Naive B cell (primary cell): ENCODE results near the gene SSBP4. TPM values are rescaled to one million over a fixed set of nuclear protein-coding genes. Genes with fewer than 3 reads are reported as not detected.

Source experiments
- ATAC-seq, 2 donors: fragments of 150-1000 bp; cut with Tn5 transposase; 2 replicates each; pipeline ENCODE4 v1.10.0; 2021; ENCODE audit warnings: low read depth in 2 of 2, mild to moderate bottlenecking in 2 of 2, moderate library complexity in 2 of 2
- DNase-seq: peaks from one replicate; pipeline ENCODE4 v3.0.0; 2022
- H3K27ac Mint-ChIP-seq, 6 donors: one replicate each; pipeline ENCODE4 v1.8.0; 2020 to 2022; ENCODE audit warnings: mild to moderate bottlenecking in 6 of 6, mixed read lengths in 6 of 6, moderate library complexity in 5 of 6, inconsistent platforms in 2 of 6
- H3K27me3 Mint-ChIP-seq, 3 donors: one replicate each; pipeline ENCODE4 v1.8.0; 2021 to 2022; ENCODE audit warnings: mixed read lengths in 3 of 3, mild to moderate bottlenecking in 1 of 3
- H3K36me3 Mint-ChIP-seq, 2 donors: one replicate each; pipeline ENCODE4 v1.8.0; 2020 to 2022; ENCODE audit warnings: mixed read lengths in 2 of 2, inconsistent platforms in 1 of 2, mild to moderate bottlenecking in 1 of 2
- H3K4me1 Mint-ChIP-seq, 3 donors: one replicate each; pipeline ENCODE4 v1.8.0; 2020 to 2022; ENCODE audit warnings: mixed read lengths in 3 of 3, inconsistent platforms in 1 of 3, mild to moderate bottlenecking in 1 of 3, moderate library complexity in 1 of 3
- H3K4me3 Mint-ChIP-seq, 8 donors: one replicate each; pipeline ENCODE4 v1.8.0; 2020 to 2022; ENCODE audit warnings: mild to moderate bottlenecking in 8 of 8, mixed read lengths in 8 of 8, moderate library complexity in 8 of 8, inconsistent platforms in 2 of 8
- H3K9me3 Mint-ChIP-seq, 7 donors: one replicate each; pipeline ENCODE4 v1.8.0; 2020 to 2022; ENCODE audit warnings: mixed read lengths in 7 of 7, mild to moderate bottlenecking in 5 of 7, inconsistent platforms in 2 of 7, moderate library complexity in 1 of 7
- polyA plus RNA-seq, 6 donors: library from polyadenylated mRNA; unstranded; fragments of 300-500 nt; fragmentation: Illumina TruSeq; gene quantifications; one replicate each; pipeline ENCODE4 v1.2.3, GENCODE V29; 2021; ENCODE audit warnings: low read depth in 6 of 6

SSBP4 gene
- polyA plus RNA-seq, 6 donors from 2014 or later: 54.7 to 78.0 (median 61.8) TPM

DNA sequence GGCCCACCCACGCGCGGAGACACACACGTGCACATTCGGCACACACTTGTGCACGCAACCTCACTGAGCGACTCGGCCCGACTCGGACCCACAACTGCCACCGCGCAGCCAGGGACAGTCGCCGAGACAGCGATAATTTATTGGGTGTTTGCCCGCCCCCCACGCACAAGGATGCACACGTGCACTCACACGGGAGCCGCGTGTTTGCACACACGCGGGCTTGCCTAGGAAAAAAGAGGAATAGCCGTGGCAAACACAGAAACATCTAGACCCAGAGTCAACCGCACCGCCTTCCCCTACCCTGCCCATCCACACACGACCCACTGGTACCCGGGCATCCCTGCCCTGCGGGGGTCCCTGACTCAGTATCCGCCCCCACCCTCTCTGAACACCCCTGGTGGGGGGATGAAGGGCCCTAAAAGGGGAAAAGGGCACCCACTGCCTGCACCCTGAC is 1.1 kb upstream of the SSBP4 start:
- H3K27me3 Mint-ChIP-seq: peaks cover 32 to 61% (median 47%) of the 10 kb centered on the region in 3 donors
- H3K27ac Mint-ChIP-seq: peak overlapping the region in 2 of 6 donors; percentile 73 to 80
- DNase-seq (no peak), ATAC-seq (no peak)
- H3K4me1 Mint-ChIP-seq: peaks cover 48 to 70% (median 65%) of the 10 kb centered on the region in 3 donors
- H3K4me3 Mint-ChIP-seq: peak overlapping the region; percentile 66 to 90 (median 86)
- no peaks in the 10 kb centered on the region for H3K9me3 Mint-ChIP-seq
- no peaks in the 10 kb centered on the region for H3K36me3 Mint-ChIP-seq

DNA sequence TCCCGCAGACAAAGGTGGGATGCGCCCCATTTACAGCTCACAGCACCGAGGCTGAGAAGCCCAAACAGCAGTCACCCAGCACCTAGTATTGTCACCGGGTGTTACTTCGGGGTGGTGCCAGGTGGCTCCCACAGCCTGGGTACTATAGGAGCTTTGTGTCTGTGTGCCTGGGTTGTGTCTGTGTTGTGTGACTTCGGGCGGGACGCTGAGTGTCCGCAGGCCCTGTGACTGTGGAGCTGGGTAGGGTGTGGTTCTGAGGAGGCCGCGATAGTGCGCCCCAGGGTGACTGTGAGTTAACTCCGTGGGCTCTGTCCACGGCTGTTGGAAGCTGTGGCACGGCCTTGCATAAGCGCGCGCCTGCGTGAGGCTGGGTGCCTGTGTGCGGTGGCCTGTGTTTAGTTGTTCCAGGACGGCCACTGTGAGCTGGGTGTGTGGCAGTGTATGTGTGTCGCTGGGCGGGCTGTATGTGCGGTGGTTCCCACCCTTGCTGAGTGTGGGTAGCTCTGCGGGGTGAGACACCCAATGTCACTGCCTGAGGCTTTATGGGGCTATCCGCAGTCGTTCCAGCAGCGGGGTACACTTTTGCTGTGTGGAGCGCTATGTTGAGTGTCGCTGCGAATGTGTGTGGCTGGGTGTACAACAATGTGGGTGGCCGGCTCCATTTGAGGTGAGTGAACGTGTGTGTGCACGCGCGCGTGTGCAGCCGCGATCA is 559 bp upstream of the SSBP4 start:
- peaks cover 32 to 55% (median 45%) of the 10 kb centered on the region in 3 donors for H3K27me3 Mint-ChIP-seq
- no peak for DNase-seq
- ATAC-seq: peak; percentile 15 to 16
- H3K4me1 Mint-ChIP-seq: peaks cover 49 to 74% (median 68%) of the 10 kb centered on the region in 3 donors
- H3K9me3 Mint-ChIP-seq: no peaks in the 10 kb centered on the region
- H3K36me3 Mint-ChIP-seq: no peaks in the 10 kb centered on the region
- H3K4me3 Mint-ChIP-seq: peak overlapping the region; percentile 66 to 91 (median 86)
- H3K27ac Mint-ChIP-seq: peak overlapping the region in 5 of 6 donors; percentile 43 to 80 (median 73)

DNA sequence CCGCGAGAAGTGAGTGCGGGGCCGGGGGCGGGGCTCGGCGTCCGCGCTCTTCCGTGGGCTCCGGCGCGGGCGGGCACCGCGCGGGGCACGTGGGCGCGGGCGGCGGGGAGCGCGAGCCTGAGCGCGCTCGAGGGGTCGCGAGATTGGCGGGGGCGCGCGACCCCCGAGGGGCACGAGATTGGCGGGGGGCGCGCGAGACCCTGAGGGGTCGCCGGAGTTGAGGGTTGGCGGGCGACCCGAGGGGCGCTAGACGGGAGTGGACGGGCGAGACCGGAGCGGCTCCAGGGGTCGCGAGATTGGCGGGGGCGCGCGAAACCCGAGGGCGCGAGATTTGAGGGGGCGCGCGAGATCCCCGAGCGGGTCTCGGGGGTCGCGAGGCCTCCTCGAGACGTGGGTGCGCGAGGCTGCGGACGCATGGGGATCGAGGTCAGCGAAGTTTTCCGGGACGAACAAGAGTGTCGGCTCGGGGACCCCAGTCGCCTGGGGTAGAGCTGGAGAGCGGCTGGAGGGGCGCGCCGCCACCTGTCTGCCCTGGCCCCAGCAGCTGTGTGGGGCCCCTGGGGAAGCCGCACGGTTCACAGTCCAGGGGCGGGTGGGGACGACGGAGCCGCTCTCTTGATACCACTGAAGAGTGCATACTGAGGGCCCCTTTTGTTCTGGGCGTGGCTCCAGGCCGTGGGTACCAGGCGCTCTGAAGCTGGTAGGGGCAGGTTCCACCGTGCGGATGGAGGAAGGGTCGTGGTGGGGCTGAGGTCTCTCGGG is 682 bp downstream of the SSBP4 start:
- Mint-ChIP-seq H3K27ac (peak overlapping the region in 3 of 6 donors; percentile 11 to 77 (median 13)), H3K4me1 (peaks cover 52 to 74% (median 66%) of the 10 kb centered on the region in 3 donors), H3K4me3 (peak overlapping the region; percentile 66 to 89 (median 83)), H3K36me3 (no peaks in the 10 kb centered on the region), H3K27me3 (peaks cover 22 to 44% (median 33%) of the 10 kb centered on the region in 3 donors), H3K9me3 (no peaks in the 10 kb centered on the region)
- ATAC-seq (peak; percentile 32 to 41), DNase-seq (no peak)

DNA sequence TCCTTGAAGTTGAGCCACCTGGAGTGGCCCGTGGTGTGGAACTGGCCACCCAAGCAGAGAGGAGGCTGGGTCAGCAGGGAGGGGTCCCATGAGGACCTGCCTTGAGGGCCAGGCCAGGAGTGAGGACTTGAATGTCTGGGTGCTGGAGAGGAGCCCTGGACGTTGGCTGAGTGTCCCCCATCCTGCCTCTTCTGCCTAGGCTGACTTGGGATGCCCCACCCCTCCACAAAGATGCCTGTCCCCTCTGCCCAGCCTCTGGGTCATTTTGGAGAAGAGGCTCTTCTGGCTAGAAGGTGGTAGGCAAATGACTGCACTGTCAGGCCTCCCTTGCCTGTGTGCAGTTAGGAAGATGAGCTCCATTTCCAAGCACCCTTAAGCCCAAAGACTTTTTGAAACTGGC is 1.7 kb downstream of the SSBP4 start:
- Mint-ChIP-seq H3K9me3 (no peaks in the 10 kb centered on the region), H3K36me3 (no peaks in the 10 kb centered on the region), H3K4me1 (peaks cover 54 to 72% (median 63%) of the 10 kb centered on the region in 3 donors), H3K4me3 (peak overlapping the region; percentile 25 to 89 (median 79)), H3K27ac (peak overlapping the region in 2 of 6 donors; percentile 59 to 76), H3K27me3 (peaks cover 22 to 35% (median 24%) of the 10 kb centered on the region in 3 donors)
- no peak for DNase-seq
- ATAC-seq: no peak

DNA sequence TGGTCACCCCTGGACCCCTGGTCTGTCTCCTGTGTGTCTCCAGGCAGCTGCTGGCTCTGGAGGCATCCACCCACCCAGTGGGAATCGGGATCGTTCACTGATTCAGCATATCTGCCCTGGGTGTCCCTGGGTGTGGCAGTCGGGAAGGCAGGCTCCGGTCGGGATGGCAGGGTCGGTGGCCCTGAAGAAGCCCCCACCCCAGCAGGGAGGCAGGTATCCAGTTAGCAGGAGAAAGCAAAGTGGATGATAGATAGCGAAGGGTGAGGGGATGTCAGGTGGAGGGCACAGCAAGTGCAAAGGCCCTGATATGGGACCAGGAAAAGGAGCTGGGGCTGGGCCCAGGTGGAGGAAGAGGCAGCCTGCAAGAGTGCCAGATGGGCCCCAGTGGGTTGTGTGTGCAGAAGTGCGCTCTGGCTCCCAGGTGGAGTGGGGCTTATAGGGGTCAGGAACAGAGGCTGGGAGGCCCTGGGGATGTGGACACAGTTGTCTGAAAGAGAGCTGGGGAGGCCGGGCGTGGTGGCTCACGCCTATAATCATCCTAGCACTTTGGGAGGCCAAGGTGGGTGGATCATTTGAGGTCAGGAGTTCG is 2.3 kb downstream of the SSBP4 start:
- peak overlapping the region in 6 of 8 donors; percentile 12 to 84 (median 36) for H3K4me3 Mint-ChIP-seq
- DNase-seq (no peak), ATAC-seq (no peak)
- H3K27me3 Mint-ChIP-seq: peaks cover 18 to 30% (median 19%) of the 10 kb centered on the region in 3 donors
- H3K36me3 Mint-ChIP-seq: no peaks in the 10 kb centered on the region
- no peaks in the 10 kb centered on the region for H3K9me3 Mint-ChIP-seq
- peaks cover 50 to 71% (median 60%) of the 10 kb centered on the region in 3 donors for H3K4me1 Mint-ChIP-seq
- H3K27ac Mint-ChIP-seq: peak overlapping the region in 4 of 6 donors; percentile 38 to 83 (median 53)

DNA sequence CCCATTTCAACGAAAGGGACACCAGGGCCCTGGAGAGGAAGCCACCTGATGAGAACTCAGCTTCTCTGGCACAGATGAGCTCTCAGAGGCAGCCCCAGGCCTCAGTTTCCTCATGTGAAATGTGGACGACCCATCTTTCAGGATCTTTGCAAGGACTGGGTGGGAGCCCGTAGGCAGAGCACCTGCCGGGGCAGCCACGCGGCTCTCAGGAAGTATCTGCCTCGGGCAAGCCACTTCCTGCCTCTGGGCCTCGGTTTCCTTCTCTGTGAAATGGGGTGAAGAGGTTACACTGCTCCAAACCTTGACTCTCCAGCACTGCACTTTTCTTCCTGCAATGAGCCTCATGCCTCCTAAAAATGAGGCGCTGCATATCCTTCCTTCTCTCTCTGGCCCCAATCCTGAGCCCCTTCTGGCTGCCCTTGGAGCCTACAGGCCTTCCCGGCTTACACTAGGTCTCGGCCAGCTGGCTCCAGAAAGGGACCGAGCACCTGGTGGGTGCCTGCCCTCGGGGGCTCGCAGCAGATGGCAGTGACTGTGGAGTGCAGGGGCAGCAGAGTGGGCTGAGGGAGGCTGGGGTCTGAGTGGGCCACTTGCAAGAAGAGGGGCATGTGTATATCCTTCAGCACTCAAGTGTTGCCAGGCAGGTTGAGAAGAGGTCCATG is 3.5 kb downstream of the SSBP4 start:
- Mint-ChIP-seq H3K27me3 (peaks cover 9 to 20% (median 10%) of the 10 kb centered on the region in 3 donors), H3K9me3 (no peaks in the 10 kb centered on the region), H3K4me1 (peaks cover 41 to 60% (median 53%) of the 10 kb centered on the region in 3 donors), H3K36me3 (no peaks in the 10 kb centered on the region), H3K4me3 (peak overlapping the region in 3 of 8 donors; percentile 21 to 78 (median 64)), H3K27ac (peak overlapping the region in 2 of 6 donors; percentile 28 to 72)
- ATAC-seq: no peak
- DNase-seq: no peak

DNA sequence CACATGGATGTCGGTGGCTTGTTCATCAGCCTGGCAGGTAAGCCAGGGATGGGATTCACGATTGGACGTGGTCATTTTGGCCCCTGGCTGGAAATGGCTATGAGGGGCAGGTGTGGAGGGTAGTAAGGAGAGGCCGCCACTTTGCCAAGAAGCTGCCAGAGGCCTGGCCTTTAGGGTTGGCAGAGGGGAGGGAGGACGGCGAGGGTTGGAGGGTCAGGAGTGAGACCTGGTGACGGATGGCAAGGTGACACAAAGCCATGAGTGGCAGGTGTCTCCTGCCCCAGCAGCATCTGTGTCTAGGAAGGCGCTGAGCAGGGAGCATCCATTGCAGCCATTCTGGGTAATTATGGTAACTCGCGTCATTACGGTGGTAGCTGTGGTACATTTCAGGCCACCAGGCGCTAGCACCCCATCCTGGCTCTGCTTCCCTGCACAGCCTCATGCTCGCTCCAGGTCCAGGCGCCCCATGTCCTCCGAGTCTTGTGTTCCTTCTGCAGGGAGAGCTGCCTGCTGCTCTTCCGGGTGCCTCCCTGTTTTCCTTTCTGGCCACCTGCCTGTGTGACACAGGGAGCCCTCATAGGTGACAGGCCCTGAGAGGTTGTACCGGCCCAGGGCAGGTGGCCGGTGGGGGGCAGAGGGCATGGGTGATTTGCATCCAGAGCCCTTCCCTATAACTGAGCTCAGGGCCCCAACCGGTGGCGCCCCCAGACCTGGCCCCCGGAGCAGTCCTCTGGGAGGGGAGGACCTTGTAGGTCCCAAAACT is 4.2 kb downstream of the SSBP4 start:
- Mint-ChIP-seq H3K27me3 (peaks cover 1 to 13% (median 5%) of the 10 kb centered on the region in 3 donors), H3K4me1 (peaks cover 35 to 53% (median 45%) of the 10 kb centered on the region in 3 donors)

DNA sequence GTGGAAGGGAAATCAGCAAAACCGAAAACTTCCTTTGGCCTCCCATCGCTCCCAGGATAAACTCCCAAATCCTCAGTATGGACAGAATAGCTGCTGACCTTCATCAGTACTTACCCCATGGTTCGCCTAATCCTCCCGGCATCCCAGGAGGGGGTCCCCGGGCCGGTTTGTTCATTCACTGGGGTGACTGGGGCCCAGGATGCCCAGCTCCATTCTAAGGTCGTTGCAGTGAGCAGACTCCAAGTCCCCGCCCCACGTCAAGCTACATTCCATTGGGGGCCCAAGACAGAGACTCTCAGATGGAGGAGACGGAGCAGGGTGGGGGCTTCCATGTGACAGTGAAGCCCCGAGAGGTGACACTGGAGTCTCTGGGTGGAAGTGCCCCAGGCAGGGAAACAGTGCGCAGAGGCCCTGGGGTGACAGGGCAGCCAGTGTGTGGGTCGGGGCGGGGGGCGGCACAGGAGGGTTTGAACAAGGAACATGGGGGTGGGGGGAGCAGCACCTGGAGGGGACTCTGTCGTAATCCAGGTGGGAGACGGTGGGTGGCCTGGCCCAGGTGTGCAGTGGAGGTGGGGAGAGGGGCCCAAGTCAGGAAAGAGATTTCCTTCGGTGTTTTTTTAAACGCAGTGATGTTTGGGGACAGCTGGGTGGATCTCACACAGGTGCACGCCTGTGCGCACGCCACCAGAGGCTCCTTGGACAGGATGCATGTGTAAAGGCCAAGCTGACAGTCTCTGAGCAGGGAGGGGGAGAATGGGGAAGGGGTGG is 5.1 kb downstream of the SSBP4 start:
- ATAC-seq: no peak

More for the DNA sequence above, 4.2 kb downstream of the SSBP4 start:
- no peak for ATAC-seq
- no peak for DNase-seq
- Mint-ChIP-seq H3K9me3 (no peaks in the 10 kb centered on the region), H3K36me3 (no peaks in the 10 kb centered on the region), H3K27ac (peak overlapping the region in 2 of 6 donors; percentile 28 to 72), H3K4me3 (peak overlapping the region in 2 of 8 donors; percentile 6 to 21)

DNA sequence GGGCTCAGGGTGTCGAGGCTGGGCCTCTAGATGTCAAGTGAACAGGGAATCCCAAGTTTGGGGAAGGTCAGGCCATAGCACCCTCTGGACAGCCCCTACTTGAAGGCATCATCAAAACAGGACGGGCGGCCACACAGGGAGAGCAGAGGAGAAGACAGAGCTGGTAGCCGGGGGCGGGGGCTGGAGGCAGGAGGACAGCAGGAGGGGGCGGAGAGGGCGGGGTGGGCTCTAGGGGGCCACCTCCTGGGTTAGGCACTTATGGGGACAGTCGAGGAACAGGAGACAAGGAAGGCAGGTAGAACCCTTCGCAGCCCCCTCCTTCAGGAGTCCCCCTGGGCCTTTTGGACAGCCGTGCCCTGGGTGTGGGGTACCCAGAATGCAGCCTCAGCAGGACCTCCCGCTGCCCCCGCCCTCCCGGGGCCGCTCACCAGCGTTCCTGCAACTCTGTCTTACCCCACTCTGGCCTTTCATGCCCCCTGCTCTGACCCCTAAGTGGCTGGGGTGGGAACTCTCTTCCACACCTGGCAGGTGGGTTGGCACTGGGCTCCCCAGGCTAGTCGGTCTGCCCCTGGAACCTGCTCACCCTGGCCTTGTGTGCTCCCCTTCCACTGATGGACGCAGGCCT is 5.8 kb downstream of the SSBP4 start:
- H3K4me1 Mint-ChIP-seq: peaks cover 32 to 52% (median 45%) of the 10 kb centered on the region in 3 donors
- H3K9me3 Mint-ChIP-seq: no peaks in the 10 kb centered on the region
- ATAC-seq (no peak), DNase-seq (no peak)
- H3K36me3 Mint-ChIP-seq: no peaks in the 10 kb centered on the region
- peak overlapping the region in 1 of 6 donors; percentile 59 for H3K27ac Mint-ChIP-seq
- peaks cover 0 to 5% (median 0%) of the 10 kb centered on the region in 3 donors for H3K27me3 Mint-ChIP-seq
- H3K4me3 Mint-ChIP-seq: no peak overlapping the region

More for the DNA sequence above, 5.1 kb downstream of the SSBP4 start:
- Mint-ChIP-seq H3K4me1 (peaks cover 33 to 48% (median 40%) of the 10 kb centered on the region in 3 donors), H3K27ac (peak overlapping the region in 2 of 6 donors; percentile 59 to 60), H3K4me3 (no peak overlapping the region), H3K9me3 (no peaks in the 10 kb centered on the region), H3K27me3 (peaks cover 0 to 6% (median 0%) of the 10 kb centered on the region in 3 donors), H3K36me3 (no peaks in the 10 kb centered on the region)
- no peak for DNase-seq

DNA sequence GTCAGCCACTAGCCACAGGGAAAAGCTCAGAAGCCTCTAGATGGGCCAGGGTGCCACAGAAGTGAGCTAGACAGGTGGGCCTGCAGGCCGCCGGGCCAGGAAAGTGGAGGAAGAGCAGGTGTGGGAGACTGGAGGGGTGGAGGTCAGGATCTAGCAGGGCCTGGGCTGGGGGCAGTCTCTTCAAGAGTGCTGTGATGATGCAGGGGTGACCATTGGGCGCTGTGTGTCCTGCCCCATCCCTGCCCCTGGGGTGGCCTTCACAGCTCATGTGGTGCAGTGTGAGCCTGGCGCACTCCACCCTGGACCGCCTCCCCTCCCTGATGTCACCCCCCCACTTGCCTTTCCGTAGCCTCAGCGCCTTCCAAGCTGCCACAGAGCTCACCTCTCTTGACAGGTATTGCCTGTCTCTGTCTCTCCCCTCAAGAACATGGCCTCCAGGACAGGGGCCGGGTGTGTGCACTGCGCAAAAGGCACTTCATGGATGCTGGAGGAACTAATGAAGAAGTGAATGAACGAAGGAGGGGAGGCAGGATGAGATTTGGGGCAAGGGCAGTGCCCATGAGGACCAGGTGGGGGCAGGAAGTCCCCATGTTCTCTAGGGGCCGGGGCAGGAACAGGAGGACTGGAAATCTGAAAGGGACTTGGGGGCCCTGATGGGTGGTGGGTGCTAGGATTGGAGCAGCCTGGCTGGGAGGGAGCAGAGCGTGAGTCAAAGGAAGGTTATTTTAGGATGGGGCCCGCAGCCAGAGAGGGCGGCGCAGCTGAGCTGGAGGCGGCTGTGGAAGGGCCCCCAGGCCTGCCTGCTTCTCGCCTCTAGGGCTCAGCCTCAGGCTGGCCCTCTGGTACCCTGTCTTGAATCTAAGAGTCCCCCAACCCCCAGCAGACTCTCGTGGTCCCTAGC is 6.6 kb downstream of the SSBP4 start:
- H3K27me3 Mint-ChIP-seq: no peaks in the 10 kb centered on the region
- H3K27ac Mint-ChIP-seq: peak overlapping the region in 4 of 6 donors; percentile 3 to 73 (median 26)
- H3K36me3 Mint-ChIP-seq: no peaks in the 10 kb centered on the region
- peaks cover 28 to 51% (median 41%) of the 10 kb centered on the region in 3 donors for H3K4me1 Mint-ChIP-seq
- no peak overlapping the region for H3K4me3 Mint-ChIP-seq
- no peaks in the 10 kb centered on the region for H3K9me3 Mint-ChIP-seq
- DNase-seq: no peak
- ATAC-seq: no peak
